ENCODE data around the gene LAMC3. TPM values are rescaled to one million over a fixed set of nuclear protein-coding genes. Genes with fewer than 3 reads are reported as not detected.
"Not testable (repeated sequence)": the region's sequence is repeated elsewhere in the genome, so short reads cannot be mapped to it uniquely, and the experiment has no call there.

LAMC3 gene
- total and polyA plus RNA-seq, 8 donors = 0.61 to 9.6 (median 0.93) TPM; not detected in 1

DNA sequence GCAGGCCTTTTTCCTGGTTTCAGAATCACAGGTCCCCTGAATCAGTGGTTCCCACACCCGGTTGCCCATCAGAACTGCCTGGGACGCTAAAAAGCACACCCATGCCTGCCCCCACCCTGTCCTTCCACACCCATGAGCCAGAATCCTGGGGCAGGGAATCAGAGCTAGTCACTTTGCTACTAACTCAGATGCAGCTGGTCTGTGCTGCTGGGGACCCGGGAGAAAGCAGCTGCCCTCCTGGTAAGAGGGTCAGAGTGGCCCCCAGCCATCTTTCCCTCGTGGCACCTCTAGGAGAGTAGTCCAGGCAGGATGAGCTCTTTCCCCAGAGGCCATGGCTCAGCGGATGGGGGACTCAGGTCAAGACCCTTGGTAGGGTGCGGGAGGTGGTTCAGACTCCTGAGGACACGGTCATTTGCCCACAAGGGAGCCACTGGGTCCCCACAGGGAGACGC, 105.1 kb downstream of the LAMC3 start:
- no peaks in the 10 kb centered on the region for H3K4me1 ChIP-seq
- no peak overlapping the region for H3K27ac ChIP-seq
- no peak overlapping the region for H3K4me3 ChIP-seq
- DNase-seq = no peak
- intact Hi-C loops (cut with DNase I; ENCODE audit: low total_unique reads) = no loop called here
- H3K27me3 ChIP-seq = peaks cover 0 to 4% (median 0%) of the 10 kb centered on the region in 3 donors
- H3K36me3 ChIP-seq = no peaks in the 10 kb centered on the region
- TF ChIP-seq POLR2A (IDR thresholded peaks at IDR 0.05) = no peak
- TF ChIP-seq, protein P1, sequence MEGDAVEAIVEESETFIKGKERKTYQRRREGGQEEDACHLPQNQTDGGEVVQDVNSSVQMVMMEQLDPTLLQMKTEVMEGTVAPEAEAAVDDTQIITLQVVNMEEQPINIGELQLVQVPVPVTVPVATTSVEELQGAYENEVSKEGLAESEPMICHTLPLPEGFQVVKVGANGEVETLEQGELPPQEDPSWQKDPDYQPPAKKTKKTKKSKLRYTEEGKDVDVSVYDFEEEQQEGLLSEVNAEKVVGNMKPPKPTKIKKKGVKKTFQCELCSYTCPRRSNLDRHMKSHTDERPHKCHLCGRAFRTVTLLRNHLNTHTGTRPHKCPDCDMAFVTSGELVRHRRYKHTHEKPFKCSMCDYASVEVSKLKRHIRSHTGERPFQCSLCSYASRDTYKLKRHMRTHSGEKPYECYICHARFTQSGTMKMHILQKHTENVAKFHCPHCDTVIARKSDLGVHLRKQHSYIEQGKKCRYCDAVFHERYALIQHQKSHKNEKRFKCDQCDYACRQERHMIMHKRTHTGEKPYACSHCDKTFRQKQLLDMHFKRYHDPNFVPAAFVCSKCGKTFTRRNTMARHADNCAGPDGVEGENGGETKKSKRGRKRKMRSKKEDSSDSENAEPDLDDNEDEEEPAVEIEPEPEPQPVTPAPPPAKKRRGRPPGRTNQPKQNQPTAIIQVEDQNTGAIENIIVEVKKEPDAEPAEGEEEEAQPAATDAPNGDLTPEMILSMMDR (IDR thresholded peaks at IDR 0.05) = no peak
- TF ChIP-seq EP300 (IDR thresholded peaks at IDR 0.05) = no peak
- TF ChIP-seq POLR2AphosphoS5 (IDR thresholded peaks at IDR 0.05) = no peak
- no peaks in the 10 kb centered on the region for H3K9me3 ChIP-seq
- 84 to 93% (median 88%) methylated on average over 6 to 8 of the region's 8 CpGs for WGBS, 5 donors

DNA sequence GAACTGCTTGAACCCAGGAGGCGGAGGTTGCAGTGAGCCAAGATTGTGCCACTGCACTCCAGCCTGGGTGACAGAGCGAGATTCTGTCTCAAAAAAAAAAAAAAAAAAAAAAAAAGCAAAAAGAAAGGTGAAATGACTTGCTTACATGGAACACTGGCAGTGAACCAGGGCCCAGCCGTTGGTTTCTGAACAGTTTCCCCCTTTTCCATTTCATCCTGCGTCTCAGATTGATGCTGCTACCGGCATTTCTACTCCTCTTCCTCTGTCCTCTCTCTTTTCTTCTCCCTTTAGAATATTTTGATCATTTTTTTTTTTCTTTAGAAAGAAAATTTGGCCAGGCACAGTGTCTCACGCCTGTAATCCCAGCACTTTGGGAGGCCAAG, 106.4 kb downstream of the LAMC3 start:
- H3K36me3 ChIP-seq; intact Hi-C loops (cut with DNase I; ENCODE audit: low total_unique reads); H3K4me3 ChIP-seq; H3K27ac ChIP-seq; H3K4me1 ChIP-seq; H3K9me3 ChIP-seq; H3K27me3 ChIP-seq; DNase-seq: not testable (repeated sequence)
- 84 to 91% (median 86%) methylated on average over 4 to 6 of the region's 6 CpGs for WGBS, 5 donors

GRCh38 chr9:131116281-131117120, 107.5 kb downstream of the LAMC3 start:
- no peaks in the 10 kb centered on the region for H3K27me3 ChIP-seq
- H3K27ac ChIP-seq = peak overlapping the region in 2 of 5 donors; percentile 37 to 46
- H3K4me1 ChIP-seq = no peaks in the 10 kb centered on the region
- intact Hi-C loops (cut with DNase I; ENCODE audit: low total_unique reads) = no loop called here
- TF ChIP-seq, protein P1 (IDR thresholded peaks at IDR 0.05) = no peak
- TF ChIP-seq POLR2AphosphoS5 (IDR thresholded peaks at IDR 0.05) (no peak), EP300 (IDR thresholded peaks at IDR 0.05) (no peak), POLR2A (IDR thresholded peaks at IDR 0.05) (no peak)
- H3K4me3 ChIP-seq = no peak overlapping the region
- DNase-seq = no peak
- WGBS, 5 donors = 61 to 74% (median 66%) methylated on average over 22 of the region's 22 CpGs
- no peaks in the 10 kb centered on the region for H3K9me3 ChIP-seq
- H3K36me3 ChIP-seq = peaks cover 0 to 8% (median 0%) of the 10 kb centered on the region in 4 donors

DNA sequence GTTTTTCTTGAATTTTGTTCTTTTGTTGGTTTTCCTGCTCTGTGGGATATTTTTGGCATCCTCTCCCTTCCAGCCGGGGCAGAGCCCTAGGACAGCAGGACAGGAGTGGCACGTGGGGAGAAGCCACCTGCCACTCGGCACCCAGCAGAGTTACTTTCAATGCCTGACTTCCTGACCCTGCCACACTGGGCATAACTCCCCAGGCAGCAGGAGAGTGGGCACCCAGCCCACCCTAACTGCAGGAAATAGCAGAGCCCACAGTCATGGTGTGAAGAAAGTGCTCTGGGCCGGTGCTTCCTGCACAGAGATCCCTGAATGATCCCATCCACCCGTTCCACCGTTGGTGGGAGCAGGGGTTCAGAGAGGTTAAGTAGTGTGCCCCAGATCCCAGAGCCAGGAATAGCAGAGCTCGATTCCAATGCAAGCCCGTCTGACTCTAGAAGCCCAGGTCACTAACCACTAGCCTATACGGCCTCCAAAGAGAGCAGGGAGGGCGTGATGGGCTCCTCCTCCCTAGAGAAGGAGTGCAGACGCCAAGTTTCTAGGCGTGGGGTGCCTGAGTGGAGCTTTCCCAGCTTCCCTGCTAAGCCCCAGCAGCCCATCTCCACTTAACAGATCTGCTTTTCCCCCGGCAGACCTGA, 108.3 kb downstream of the LAMC3 start:
- Histone ChIP-seq H3K4me1 (no peaks in the 10 kb centered on the region), H3K27ac (peak overlapping the region in 4 of 5 donors; percentile 31 to 46 (median 36)), H3K27me3 (no peaks in the 10 kb centered on the region), H3K4me3 (no peak overlapping the region), H3K36me3 (peaks cover 0 to 8% (median 0%) of the 10 kb centered on the region in 4 donors), H3K9me3 (no peaks in the 10 kb centered on the region)
- TF ChIP-seq, protein P1 (IDR thresholded peaks at IDR 0.05) = no peak
- TF ChIP-seq POLR2A (IDR thresholded peaks at IDR 0.05) = no peak
- no peak for TF ChIP-seq EP300 (IDR thresholded peaks at IDR 0.05)
- TF ChIP-seq POLR2AphosphoS5 (IDR thresholded peaks at IDR 0.05) = no peak
- no peak for DNase-seq
- intact Hi-C loops (cut with DNase I; ENCODE audit: low total_unique reads) = no loop called here
- 58 to 71% (median 70%) methylated on average over 13 of the region's 13 CpGs for WGBS, 5 donors

Data from stomach (tissue), 9 donors.